ENCODE measurements around the gene C1orf185. TPM values are rescaled to one million over a fixed set of nuclear protein-coding genes. Genes with fewer than 3 reads are reported as not detected.

Gene C1orf185
- total and polyA plus RNA-seq, 4 donors, result not detected

Small RNA genes within 50 kb of the gene (small RNA-seq; reads per million reads assigned to genes)
- gene MIR4421 (not detected), gene MIR6500 (not detected), gene RF00019 (not detected)

Other genes with a start within 250 kb of the C1orf185 start
- gene FAF1, start 142.0 kb upstream of the C1orf185 start, total RNA-seq, result 10 to 100 TPM; 16.9 to 45.0 TPM
- 10 to 100 TPM in 1 of 2 donors, 1 to 10 TPM in 1; 8.6 to 19.4 TPM for gene FAF1, start 142.0 kb upstream of the C1orf185 start, polyA plus RNA-seq
- 10 to 100 TPM in 1 of 2 donors, 1 to 10 TPM in 1; 2.6 to 27.4 TPM for gene CDKN2C, start 132.0 kb upstream of the C1orf185 start, total RNA-seq
- gene CDKN2C, start 132.0 kb upstream of the C1orf185 start, polyA plus RNA-seq, result 1 to 10 TPM; 1.9 to 5.8 TPM
- 100 to 1,000 TPM in 1 of 2 donors, 10 to 100 TPM in 1; 60.5 to 102 TPM for gene RNF11, start 134.0 kb downstream of the C1orf185 start, total RNA-seq
- 10 to 100 TPM; 24.1 to 36.9 TPM for gene RNF11, start 134.0 kb downstream of the C1orf185 start, polyA plus RNA-seq
- 1 to 10 TPM; 1.3 to 1.6 TPM for gene TTC39A, start 228.3 kb downstream of the C1orf185 start, total RNA-seq
- gene TTC39A, start 228.3 kb downstream of the C1orf185 start, polyA plus RNA-seq, result 1 to 10 TPM in 1 of 2 donors, under 1 TPM in 1; 0.32 to 1.9 TPM